ENCODE data around the gene TCN1. TPM values are rescaled to one million over a fixed set of nuclear protein-coding genes. Genes with fewer than 3 reads are reported as not detected.

The TCN1 gene
- total and polyA plus RNA-seq, 2 experiments from 2014 or later, result not detected

- Histone ChIP-seq H3K9me3 (ENCODE audit: low read depth) (no peaks in the 10 kb centered on the region), H3K4me1 (ENCODE audit: low read depth) (no peaks in the 10 kb centered on the region), H3K36me3 (peaks cover 38% of the 10 kb centered on the region), H3K4me3 (no peak overlapping the region), H3K27me3 (no peaks in the 10 kb centered on the region), H3K27ac (peak overlapping the region; percentile 58)
- DNase-seq (ENCODE audit: low read depth in 1 of 2, low spot score in 1 of 2), result no peak
- no peak for TF ChIP-seq CTCF (IDR thresholded peaks at IDR 0.05; ENCODE audit: low read depth, low read length)
These were observed 62.2 kb downstream of the TCN1 start for GRCh38 chr11:59804061-59804460.

Other genes starting within 250 kb of the TCN1 start
- 7.9 and 10.9 TPM in 2 replicates for gene PATL1, start 197.4 kb downstream of the TCN1 start, total RNA-seq
- gene PATL1, start 197.4 kb downstream of the TCN1 start, polyA plus RNA-seq, result 11.4 and 15.8 TPM in 2 replicates
- not detected in 2 replicates for gene OR10V1, start 152.6 kb downstream of the TCN1 start, total RNA-seq
- not detected in 2 replicates for gene OR10V1, start 152.6 kb downstream of the TCN1 start, polyA plus RNA-seq
- gene STX3, start 111.1 kb downstream of the TCN1 start, total RNA-seq, result 32.5 and 42.3 TPM in 2 replicates
- gene STX3, start 111.1 kb downstream of the TCN1 start, polyA plus RNA-seq, result 21.7 and 27.8 TPM in 2 replicates
- gene MRPL16, start 55.7 kb downstream of the TCN1 start, total RNA-seq, result 73.1 and 73.8 TPM in 2 replicates
- gene MRPL16, start 55.7 kb downstream of the TCN1 start, polyA plus RNA-seq, result 93.7 and 101 TPM in 2 replicates
- gene CBLIF, start 21.0 kb downstream of the TCN1 start, total RNA-seq, result 0.69 TPM in 1 of 2 replicates, not detected in the other
- not detected in 2 replicates for gene CBLIF, start 21.0 kb downstream of the TCN1 start, polyA plus RNA-seq
- not detected in 2 replicates for gene OOSP3, start 12.3 kb upstream of the TCN1 start, total RNA-seq
- not detected in 2 replicates for gene OOSP3, start 12.3 kb upstream of the TCN1 start, polyA plus RNA-seq
- 0.48 TPM in 1 of 2 replicates, not detected in the other for gene OOSP1, start 71.9 kb upstream of the TCN1 start, total RNA-seq
- gene OOSP1, start 71.9 kb upstream of the TCN1 start, polyA plus RNA-seq, result 0.71 and 0.91 TPM in 2 replicates
- gene OOSP4A, start 97.5 kb upstream of the TCN1 start, total RNA-seq, result not detected in 2 replicates
- gene OOSP4A, start 97.5 kb upstream of the TCN1 start, polyA plus RNA-seq, result not detected in 2 replicates
- gene OOSP4B, start 150.7 kb upstream of the TCN1 start, total RNA-seq, result not detected in 2 replicates
- not detected in 2 replicates for gene OOSP4B, start 150.7 kb upstream of the TCN1 start, polyA plus RNA-seq
- gene OOSP2, start 173.9 kb upstream of the TCN1 start, total RNA-seq, result not detected in 2 replicates
- not detected in 2 replicates for gene OOSP2, start 173.9 kb upstream of the TCN1 start, polyA plus RNA-seq
- not detected in 2 replicates for gene MS4A3, start 190.2 kb upstream of the TCN1 start, total RNA-seq
- gene MS4A3, start 190.2 kb upstream of the TCN1 start, polyA plus RNA-seq, result not detected in 2 replicates
- gene MS4A2, start 222.2 kb upstream of the TCN1 start, total RNA-seq, result not detected in 2 replicates
- not detected in 2 replicates for gene MS4A2, start 222.2 kb upstream of the TCN1 start, polyA plus RNA-seq

All from cardiac muscle cell (in vitro differentiated cells and primary cell).